Posterior cingulate gyrus (tissue), 11 donors: ENCODE results near the gene CES3.
A peak's percentile ranks its signal among the peaks of the same experiment; 100 is the strongest.

Experiments used
- DNase-seq, 10 donors: peaks; one replicate each; pipeline versions ENCODE4 v3.0.0 to v3.0.0-alpha.2; 2020 to 2021; ENCODE audit warnings: mixed read lengths in 3 of 10
- intact Hi-C: fragments of 100-400 bp; cut with DNase I; formaldehyde crosslinking; loops from one replicate; pipeline ENCODE4 v1.15.1; 2023

Gene CES3

GRCh38 chr16:67021321-67021720 is 60.3 kb downstream of the CES3 start:
- no peak for DNase-seq
- intact Hi-C loops = no loop called here

- peak in 2 of 10 donors; percentile 4 to 41 for DNase-seq
- intact Hi-C loops = no loop called here
Measured at GRCh38 chr16:67022531-67023214, 61.6 kb downstream of the CES3 start.

GRCh38 chr16:67023689-67024088 is 62.6 kb downstream of the CES3 start:
- intact Hi-C loops = no loop called here
- DNase-seq = no peak
